ENCODE data around the gene RPUSD4. TPM values are rescaled to one million over a fixed set of nuclear protein-coding genes. Genes with fewer than 3 reads are reported as not detected.

RPUSD4 gene
- total RNA-seq, 2 donors from 2014 or later: 11.8 to 17.0 TPM

GRCh38 chr11:126163074-126163700 is 48.3 kb downstream of the RPUSD4 start:
- DNase-seq (ENCODE audit: low spot score): no peak
- intact Hi-C loops (cut with DNase I): loop anchor here in 1 of 2 donors (10.0 kb wide), 1 partner anchor 98 kb away; the partner anchor contains the start of gene CDON

GRCh38 chr11:126162306-126163030 is 49.0 kb downstream of the RPUSD4 start:
- no peak for DNase-seq (ENCODE audit: low spot score)
- intact Hi-C loops (cut with DNase I): loop anchor here in 1 of 2 donors (10.0 kb wide), 1 partner anchor 98 kb away; the partner anchor contains the start of gene CDON

GRCh38 chr11:126161023-126161391 is 50.4 kb downstream of the RPUSD4 start:
- intact Hi-C loops (cut with DNase I): loop anchor here in 1 of 2 donors (10.0 kb wide), 1 partner anchor 96 kb away; the partner anchor contains the start of gene CDON

GRCh38 chr11:126160345-126161022 is 51.0 kb downstream of the RPUSD4 start:
- intact Hi-C loops (cut with DNase I): loop anchor here in 1 of 2 donors (10.0 kb wide), 1 partner anchor 96 kb away; the partner anchor contains the start of gene CDON
- no peak for DNase-seq (ENCODE audit: low spot score)

More at GRCh38 chr11:126161023-126161391, 50.4 kb downstream of the RPUSD4 start:
- no peak for DNase-seq (ENCODE audit: low spot score)

- intact Hi-C loops (cut with DNase I): loop anchor here in 1 of 2 donors (10.0 kb wide), 1 partner anchor 95 kb away; the partner anchor contains the start of gene CDON
- DNase-seq (ENCODE audit: low spot score): no peak
These were observed 51.6 kb downstream of the RPUSD4 start for GRCh38 chr11:126159719-126160344.

GRCh38 chr11:126158054-126158791 is 53.2 kb downstream of the RPUSD4 start:
- DNase-seq (ENCODE audit: low spot score): no peak
- intact Hi-C loops (cut with DNase I): no loop called here

GRCh38 chr11:126157326-126158030 is 54.0 kb downstream of the RPUSD4 start:
- intact Hi-C loops (cut with DNase I): no loop called here
- no peak for DNase-seq (ENCODE audit: low spot score)

GRCh38 chr11:126156814-126157213 is 54.6 kb downstream of the RPUSD4 start:
- DNase-seq (ENCODE audit: low spot score): no peak

GRCh38 chr11:126155402-126156187 is 55.9 kb downstream of the RPUSD4 start:
- intact Hi-C loops (cut with DNase I): no loop called here
- DNase-seq (ENCODE audit: low spot score): no peak

More at GRCh38 chr11:126156814-126157213, 54.6 kb downstream of the RPUSD4 start:
- intact Hi-C loops (cut with DNase I): no loop called here

GRCh38 chr11:126154691-126155090 is 56.8 kb downstream of the RPUSD4 start:
- intact Hi-C loops (cut with DNase I): no loop called here
- no peak for DNase-seq (ENCODE audit: low spot score)

GRCh38 chr11:126153972-126154371 is 57.5 kb downstream of the RPUSD4 start:
- intact Hi-C loops (cut with DNase I): no loop called here
- DNase-seq (ENCODE audit: low spot score): no peak

GRCh38 chr11:126153006-126153405 is 58.4 kb downstream of the RPUSD4 start:
- intact Hi-C loops (cut with DNase I): no loop called here

GRCh38 chr11:126152586-126152985 is 58.9 kb downstream of the RPUSD4 start:
- intact Hi-C loops (cut with DNase I): no loop called here
- no peak for DNase-seq (ENCODE audit: low spot score)

More at GRCh38 chr11:126153006-126153405, 58.4 kb downstream of the RPUSD4 start:
- DNase-seq (ENCODE audit: low spot score): no peak

GRCh38 chr11:126152152-126152551 is 59.3 kb downstream of the RPUSD4 start:
- intact Hi-C loops (cut with DNase I): no loop called here
- DNase-seq (ENCODE audit: low spot score): no peak

All from posterior vena cava (tissue), 2 donors.